C4-2B (cell line): ENCODE data around the gene TNRC6B.

Experiments used
- ZFX ChIP-seq: fragments of 450-650 bp; IDR thresholded peaks from 2 replicates; pipeline ENCODE4 v1.6.1; 2017
- TF ChIP-seq, protein P1 (sequence below): fragments of 450-650 bp; conservative IDR thresholded peaks from 2 replicates; pipeline ENCODE4 v1.5.1; 2017; ENCODE audit warnings: mild to moderate bottlenecking

DNA sequence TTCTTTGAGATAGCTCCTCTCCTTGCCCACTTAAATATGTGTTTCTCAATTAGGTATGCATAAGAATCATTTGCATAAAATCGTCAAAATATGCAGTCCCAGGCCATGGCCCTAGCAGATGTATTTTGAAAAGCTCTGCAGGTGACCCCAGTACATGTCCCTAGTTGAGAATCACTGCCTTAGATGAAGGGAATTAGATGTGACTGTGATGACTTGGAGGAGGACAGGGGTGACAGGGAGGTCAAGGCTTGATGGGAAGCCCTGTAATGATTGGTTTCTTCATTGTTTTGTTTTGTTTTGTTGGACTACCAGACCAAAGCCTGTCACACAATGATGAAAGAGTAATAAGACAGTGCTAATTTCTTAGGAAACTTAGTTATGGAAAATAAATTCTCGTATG lies 74.4 kb downstream of the TNRC6B start:
- TF ChIP-seq, protein P1, sequence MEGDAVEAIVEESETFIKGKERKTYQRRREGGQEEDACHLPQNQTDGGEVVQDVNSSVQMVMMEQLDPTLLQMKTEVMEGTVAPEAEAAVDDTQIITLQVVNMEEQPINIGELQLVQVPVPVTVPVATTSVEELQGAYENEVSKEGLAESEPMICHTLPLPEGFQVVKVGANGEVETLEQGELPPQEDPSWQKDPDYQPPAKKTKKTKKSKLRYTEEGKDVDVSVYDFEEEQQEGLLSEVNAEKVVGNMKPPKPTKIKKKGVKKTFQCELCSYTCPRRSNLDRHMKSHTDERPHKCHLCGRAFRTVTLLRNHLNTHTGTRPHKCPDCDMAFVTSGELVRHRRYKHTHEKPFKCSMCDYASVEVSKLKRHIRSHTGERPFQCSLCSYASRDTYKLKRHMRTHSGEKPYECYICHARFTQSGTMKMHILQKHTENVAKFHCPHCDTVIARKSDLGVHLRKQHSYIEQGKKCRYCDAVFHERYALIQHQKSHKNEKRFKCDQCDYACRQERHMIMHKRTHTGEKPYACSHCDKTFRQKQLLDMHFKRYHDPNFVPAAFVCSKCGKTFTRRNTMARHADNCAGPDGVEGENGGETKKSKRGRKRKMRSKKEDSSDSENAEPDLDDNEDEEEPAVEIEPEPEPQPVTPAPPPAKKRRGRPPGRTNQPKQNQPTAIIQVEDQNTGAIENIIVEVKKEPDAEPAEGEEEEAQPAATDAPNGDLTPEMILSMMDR, result no peak
- no peak for TF ChIP-seq ZFX
